Mesendoderm (in vitro differentiated cells): ENCODE measurements around the gene PPP2R1B.

Experiments used
- DNase-seq: peaks from one replicate; pipeline ENCODE4 v3.0.0; 2013
- H2AK5ac ChIP-seq: 2 replicates; pipeline ENCODE4 v1.6.1; 2013; ENCODE audit warnings: low read length, inconsistent platforms
- H2BK120ac ChIP-seq: 2 replicates; pipeline ENCODE4 v1.6.1; 2013; ENCODE audit warnings: low read depth, mild to moderate bottlenecking, low read length, moderate library complexity, mixed read lengths
- H2BK15ac ChIP-seq: replicated peaks from 2 replicates; pipeline ENCODE4 v1.6.1; 2013; ENCODE audit warnings: low read depth, mild to moderate bottlenecking, moderate library complexity
- H2BK5ac ChIP-seq: 2 replicates; pipeline ENCODE4 v1.6.1; 2013; ENCODE audit warnings: low read length, inconsistent platforms
- H3K18ac ChIP-seq: 2 replicates; pipeline ENCODE4 v1.6.1; 2013; ENCODE audit warnings: mild to moderate bottlenecking, low read length, mixed read lengths
- H3K23ac ChIP-seq: one replicate; pipeline ENCODE4 v1.6.1; 2013; ENCODE audit warnings: low read length
- H3K27ac ChIP-seq: 2 replicates; pipeline ENCODE4 v1.5.1; 2013; ENCODE audit warnings: low read depth, mild to moderate bottlenecking, inconsistent platforms, low read length, moderate library complexity
- H3K27me3 ChIP-seq: 2 replicates; pipeline ENCODE4 v1.6.1; 2013; ENCODE audit warnings: low read length, control low read depth, mild to moderate bottlenecking, inconsistent platforms; ENCODE audit not compliant: insufficient read depth, poor library complexity
- H3K36me3 ChIP-seq: 2 replicates; pipeline ENCODE4 v1.6.1; 2013; ENCODE audit warnings: low read length, inconsistent platforms; ENCODE audit not compliant: control insufficient read depth, insufficient read depth
- H3K4ac ChIP-seq: one replicate; pipeline ENCODE4 v1.6.1; 2013; ENCODE audit warnings: low read depth, mild to moderate bottlenecking, low read length, moderate library complexity
- H3K4me1 ChIP-seq: 2 replicates; pipeline ENCODE4 v1.6.1; 2013; ENCODE audit warnings: low read depth, low read length, inconsistent platforms; ENCODE audit not compliant: control insufficient read depth
- H3K4me2 ChIP-seq: 2 replicates; pipeline ENCODE4 v1.6.1; 2013; ENCODE audit warnings: low read length
- H3K4me3 ChIP-seq: 2 replicates; pipeline ENCODE4 v1.5.1; 2013; ENCODE audit warnings: mild to moderate bottlenecking, low read length
- H3K56ac ChIP-seq: one replicate; pipeline ENCODE4 v1.6.1; 2013; ENCODE audit warnings: low read length
- H3K79me1 ChIP-seq: 2 replicates; pipeline ENCODE4 v1.6.1; 2013; ENCODE audit warnings: low read length, inconsistent platforms
- H3K79me2 ChIP-seq: 2 replicates; pipeline ENCODE4 v1.6.1; 2013; ENCODE audit warnings: mild to moderate bottlenecking, low read length; ENCODE audit not compliant: control insufficient read depth, insufficient read depth
- H3K9ac ChIP-seq: 2 replicates; pipeline ENCODE4 v1.6.1; 2013; ENCODE audit warnings: low read length, inconsistent platforms
- H4K5ac ChIP-seq: one replicate; pipeline ENCODE4 v1.6.1; 2013; ENCODE audit warnings: low read length
- H4K8ac ChIP-seq: one replicate; pipeline ENCODE4 v1.6.1; 2013; ENCODE audit warnings: low read depth, mild to moderate bottlenecking, control low read depth, low read length, moderate library complexity
- WGBS: extraction: QIAGEN DNeasy Blood & Tissue Kit; methylation state at CpG from one replicate; pipeline ENCODE4 v1.1.7; 2013; ENCODE audit warnings: low lambda C conversion rate, missing lambda C conversion rate; ENCODE audit not compliant: insufficient coverage; ENCODE audit errors: extremely low coverage; 5-methylcytosine and 5-hydroxymethylcytosine counted together

The PPP2R1B gene

DNA sequence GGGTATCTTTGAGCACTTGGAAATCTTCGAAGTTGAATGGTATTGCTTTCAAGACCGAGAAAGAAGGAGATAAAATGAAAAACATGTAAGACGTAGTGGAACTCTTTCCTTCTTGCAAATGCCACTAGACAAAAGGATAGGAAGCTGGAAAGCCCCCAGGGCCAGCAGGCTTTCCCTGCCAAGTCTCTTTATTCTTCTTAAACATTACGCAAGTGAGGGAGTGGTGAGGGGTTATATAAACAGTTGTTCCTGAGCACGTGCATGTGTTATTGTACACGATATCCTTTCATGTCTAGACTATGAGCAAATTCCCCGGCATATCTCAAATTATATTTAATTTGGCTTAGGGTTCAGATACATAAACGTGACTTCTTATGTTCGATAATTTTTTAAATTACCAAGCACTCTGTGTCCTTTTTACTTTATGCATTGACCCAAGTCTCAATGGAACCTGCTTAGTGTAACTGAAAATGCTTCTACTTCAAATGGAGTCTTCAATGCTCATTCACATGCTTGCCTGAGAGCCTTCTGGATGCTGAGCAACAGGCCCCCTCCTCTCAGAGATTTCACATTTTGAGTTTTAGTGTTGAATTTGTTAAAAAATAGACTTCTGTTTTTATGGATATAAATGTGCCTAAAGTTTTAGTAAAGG, 59.0 kb downstream of the PPP2R1B start:
- Histone ChIP-seq H4K8ac (no peak overlapping the region), H3K4me3 (no peak overlapping the region), H2BK15ac (no peak overlapping the region), H4K5ac (no peak overlapping the region), H3K27ac (no peak overlapping the region), H3K36me3 (no peaks in the 10 kb centered on the region), H3K4ac (no peak overlapping the region), H2BK5ac (no peak overlapping the region), H3K18ac (no peak overlapping the region), H3K23ac (no peak overlapping the region), H3K79me2 (no peaks in the 10 kb centered on the region), H3K4me1 (no peaks in the 10 kb centered on the region), H3K4me2 (no peak overlapping the region), H3K56ac (no peak overlapping the region), H3K9ac (no peak overlapping the region), H2BK120ac (no peak overlapping the region), H3K27me3 (no peaks in the 10 kb centered on the region), H3K79me1 (no peaks in the 10 kb centered on the region), H2AK5ac (no peak overlapping the region)
- no CpG with 5 or more reads among the region's 9 CpGs for WGBS
- no peak for DNase-seq

DNA sequence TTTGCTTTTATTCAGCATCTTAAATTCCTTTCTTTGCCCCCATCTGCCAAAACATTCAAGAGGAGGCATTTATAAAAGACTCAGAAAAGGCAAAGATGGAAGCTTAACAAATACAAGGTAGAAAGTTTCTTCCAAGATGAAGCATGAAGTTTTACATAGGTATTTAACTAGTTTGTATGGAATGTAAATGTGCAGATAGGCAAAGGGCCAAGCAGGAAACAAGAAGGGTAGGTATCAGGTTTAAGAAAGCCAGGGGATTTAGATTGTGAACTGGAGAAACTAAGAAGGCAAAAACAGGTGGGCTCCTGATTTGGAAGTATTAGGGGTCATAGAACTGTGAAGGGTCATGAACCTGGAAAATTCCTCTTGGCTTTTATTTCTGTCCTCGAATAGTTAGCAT, 62.6 kb downstream of the PPP2R1B start:
- H2BK120ac ChIP-seq, result no peak overlapping the region
- H3K4me2 ChIP-seq, result no peak overlapping the region
- H3K4ac ChIP-seq, result no peak overlapping the region
- no peaks in the 10 kb centered on the region for H3K27me3 ChIP-seq
- no peak overlapping the region for H4K8ac ChIP-seq
- H3K79me1 ChIP-seq, result no peaks in the 10 kb centered on the region
- H2AK5ac ChIP-seq, result no peak overlapping the region
- no peak overlapping the region for H3K23ac ChIP-seq
- no peaks in the 10 kb centered on the region for H3K4me1 ChIP-seq
- H3K36me3 ChIP-seq, result no peaks in the 10 kb centered on the region
- H3K9ac ChIP-seq, result no peak overlapping the region
- no peaks in the 10 kb centered on the region for H3K79me2 ChIP-seq
- no peak overlapping the region for H3K4me3 ChIP-seq
- H2BK15ac ChIP-seq, result no peak overlapping the region
- no peak overlapping the region for H3K56ac ChIP-seq
- no peak overlapping the region for H3K27ac ChIP-seq
- no peak overlapping the region for H3K18ac ChIP-seq
- H2BK5ac ChIP-seq, result no peak overlapping the region
- no CpG with 5 or more reads among the region's 1 CpG for WGBS
- DNase-seq, result no peak
- H4K5ac ChIP-seq, result no peak overlapping the region

DNA sequence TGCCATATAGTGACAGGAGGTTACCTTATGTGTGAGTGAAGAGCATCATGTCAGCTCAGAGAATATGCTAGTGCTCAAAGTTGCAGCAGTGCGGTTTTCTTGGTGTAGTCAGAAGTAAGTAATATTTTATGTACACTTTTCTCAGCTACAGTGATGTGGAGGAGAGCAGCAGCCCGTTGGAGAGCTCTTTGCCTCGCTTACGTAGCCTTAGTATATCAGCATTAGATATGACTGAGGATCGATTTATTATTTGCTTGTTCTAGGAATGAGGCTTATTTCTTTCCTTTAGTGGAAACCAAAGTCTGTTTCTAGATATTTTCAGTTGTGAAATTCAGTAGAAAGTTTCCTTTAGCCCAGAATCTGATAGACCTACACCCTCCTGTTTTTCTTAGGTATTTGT, 63.6 kb downstream of the PPP2R1B start:
- no peaks in the 10 kb centered on the region for H3K27me3 ChIP-seq
- no peak overlapping the region for H2AK5ac ChIP-seq
- H2BK5ac ChIP-seq, result no peak overlapping the region
- H3K36me3 ChIP-seq, result no peaks in the 10 kb centered on the region
- H2BK15ac ChIP-seq, result no peak overlapping the region
- no peaks in the 10 kb centered on the region for H3K4me1 ChIP-seq
- H3K4me2 ChIP-seq, result no peak overlapping the region
- no peaks in the 10 kb centered on the region for H3K79me1 ChIP-seq
- no peak overlapping the region for H3K56ac ChIP-seq
- H3K23ac ChIP-seq, result no peak overlapping the region
- no CpG with 5 or more reads among the region's 5 CpGs for WGBS
- DNase-seq, result no peak
- no peak overlapping the region for H3K9ac ChIP-seq
- no peaks in the 10 kb centered on the region for H3K79me2 ChIP-seq
- H2BK120ac ChIP-seq, result no peak overlapping the region
- no peak overlapping the region for H3K4me3 ChIP-seq
- H4K5ac ChIP-seq, result no peak overlapping the region
- no peak overlapping the region for H3K27ac ChIP-seq
- no peak overlapping the region for H3K18ac ChIP-seq
- H3K4ac ChIP-seq, result no peak overlapping the region
- no peak overlapping the region for H4K8ac ChIP-seq

DNA sequence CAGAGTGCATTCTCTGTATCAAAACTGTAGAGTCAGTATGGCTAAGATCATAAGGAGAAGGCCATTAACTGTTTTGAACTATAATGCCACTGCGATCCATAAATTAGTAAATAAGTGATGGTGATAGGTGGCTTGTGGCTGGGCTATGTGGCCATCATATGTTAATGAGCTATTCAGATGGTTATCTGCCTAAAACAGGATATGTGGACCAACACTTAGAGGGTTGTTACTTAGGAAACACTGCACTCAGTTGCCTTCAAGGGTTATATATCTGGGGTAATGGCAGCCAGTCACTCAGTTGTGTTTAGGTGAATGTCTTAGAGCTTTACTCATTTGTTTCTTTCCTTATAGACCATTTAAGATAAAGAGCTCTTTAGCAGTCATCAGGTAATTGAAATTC, 66.0 kb downstream of the PPP2R1B start:
- Histone ChIP-seq H3K4me1 (no peaks in the 10 kb centered on the region), H3K4me2 (no peak overlapping the region), H2BK15ac (no peak overlapping the region), H3K79me1 (no peaks in the 10 kb centered on the region), H3K9ac (no peak overlapping the region), H3K27me3 (no peaks in the 10 kb centered on the region), H2BK5ac (no peak overlapping the region), H4K8ac (no peak overlapping the region), H3K4ac (no peak overlapping the region), H4K5ac (no peak overlapping the region), H3K36me3 (no peaks in the 10 kb centered on the region), H3K27ac (no peak overlapping the region), H3K23ac (no peak overlapping the region), H3K4me3 (no peak overlapping the region), H3K18ac (no peak overlapping the region), H3K56ac (no peak overlapping the region), H2AK5ac (no peak overlapping the region), H2BK120ac (no peak overlapping the region), H3K79me2 (no peaks in the 10 kb centered on the region)
- DNase-seq, result peak; percentile 29
- WGBS, result no CpG with 5 or more reads among the region's 1 CpG

DNA sequence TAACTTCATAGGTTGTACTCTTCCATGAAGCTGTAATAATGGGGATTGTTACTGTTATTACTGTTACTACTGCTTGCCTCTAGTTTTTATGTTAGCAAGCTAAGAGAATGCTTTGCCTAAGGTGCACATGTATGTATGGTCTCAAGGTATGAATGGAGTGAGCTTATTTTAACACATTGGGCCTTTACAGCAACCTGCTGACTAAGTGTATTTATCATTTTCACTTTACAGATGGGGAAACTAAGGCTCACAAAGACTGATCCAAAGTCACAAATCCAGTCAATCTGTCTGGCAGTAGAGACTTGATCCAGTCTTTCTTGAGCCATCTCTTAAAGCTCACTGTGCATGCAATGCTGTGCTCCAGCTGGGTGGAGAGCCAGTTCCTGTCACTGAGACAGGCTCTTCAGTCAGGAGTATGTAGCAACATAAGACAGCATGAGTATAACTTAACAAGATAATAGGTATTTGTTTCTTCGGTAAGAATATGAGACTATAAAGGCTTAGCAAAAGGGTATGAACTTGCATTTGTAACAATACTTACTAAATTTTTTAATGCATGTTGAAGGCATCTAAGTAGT, 66.5 kb downstream of the PPP2R1B start:
- no CpG with 5 or more reads among the region's 1 CpG for WGBS
- no peaks in the 10 kb centered on the region for H3K79me1 ChIP-seq
- H3K27me3 ChIP-seq, result no peaks in the 10 kb centered on the region
- H3K79me2 ChIP-seq, result no peaks in the 10 kb centered on the region
- no peak overlapping the region for H2BK5ac ChIP-seq
- no peak overlapping the region for H4K8ac ChIP-seq
- no peak overlapping the region for H2BK15ac ChIP-seq
- H4K5ac ChIP-seq, result no peak overlapping the region
- no peaks in the 10 kb centered on the region for H3K36me3 ChIP-seq
- no peak overlapping the region for H3K56ac ChIP-seq
- no peak overlapping the region for H3K9ac ChIP-seq
- no peak overlapping the region for H2AK5ac ChIP-seq
- H3K23ac ChIP-seq, result no peak overlapping the region
- no peak overlapping the region for H3K4me3 ChIP-seq
- no peak overlapping the region for H3K4ac ChIP-seq
- H3K27ac ChIP-seq, result no peak overlapping the region
- no peak for DNase-seq
- H2BK120ac ChIP-seq, result no peak overlapping the region
- H3K4me2 ChIP-seq, result no peak overlapping the region
- H3K4me1 ChIP-seq, result no peaks in the 10 kb centered on the region
- H3K18ac ChIP-seq, result no peak overlapping the region
